NB4 (cell line): ENCODE measurements around the gene OR2F2.

Source experiments
- POLR2A ChIP-seq: IDR thresholded peaks from 2 replicates; pipeline ENCODE4 v1.6.1; 2011; ENCODE audit warnings: mild to moderate bottlenecking; ENCODE audit not compliant: insufficient read length; ENCODE audit errors: extremely low read depth
- TF ChIP-seq, protein P1 (sequence below): IDR thresholded peaks from one replicate; pipeline ENCODE4 v1.5.1; 2012; ENCODE audit warnings: low read depth, low read length
- TF ChIP-seq, protein P2 (sequence below): IDR thresholded peaks from 2 replicates; pipeline ENCODE4 v1.6.1; 2011; ENCODE audit warnings: low read depth, low read length

DNA sequence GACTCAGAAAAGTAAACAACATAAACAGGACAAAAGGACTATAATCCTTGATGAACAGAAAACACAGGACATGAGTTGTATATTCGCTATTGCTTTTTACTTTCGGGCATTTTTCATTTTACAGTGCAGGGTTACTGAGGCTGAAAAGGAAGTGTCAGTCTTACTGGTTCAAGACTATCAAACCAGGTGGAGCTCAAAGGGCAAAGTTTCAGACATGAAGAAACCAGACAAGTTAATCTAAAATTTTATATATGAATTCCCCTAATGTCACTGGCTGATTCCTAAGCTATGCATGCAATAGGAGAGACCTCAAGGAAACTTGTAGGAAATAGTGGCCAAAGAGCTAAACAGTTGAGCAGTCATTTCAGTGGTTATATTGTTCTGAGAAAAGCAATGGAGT lies 44.5 kb upstream of the OR2F2 start:
- TF ChIP-seq, protein P1, sequence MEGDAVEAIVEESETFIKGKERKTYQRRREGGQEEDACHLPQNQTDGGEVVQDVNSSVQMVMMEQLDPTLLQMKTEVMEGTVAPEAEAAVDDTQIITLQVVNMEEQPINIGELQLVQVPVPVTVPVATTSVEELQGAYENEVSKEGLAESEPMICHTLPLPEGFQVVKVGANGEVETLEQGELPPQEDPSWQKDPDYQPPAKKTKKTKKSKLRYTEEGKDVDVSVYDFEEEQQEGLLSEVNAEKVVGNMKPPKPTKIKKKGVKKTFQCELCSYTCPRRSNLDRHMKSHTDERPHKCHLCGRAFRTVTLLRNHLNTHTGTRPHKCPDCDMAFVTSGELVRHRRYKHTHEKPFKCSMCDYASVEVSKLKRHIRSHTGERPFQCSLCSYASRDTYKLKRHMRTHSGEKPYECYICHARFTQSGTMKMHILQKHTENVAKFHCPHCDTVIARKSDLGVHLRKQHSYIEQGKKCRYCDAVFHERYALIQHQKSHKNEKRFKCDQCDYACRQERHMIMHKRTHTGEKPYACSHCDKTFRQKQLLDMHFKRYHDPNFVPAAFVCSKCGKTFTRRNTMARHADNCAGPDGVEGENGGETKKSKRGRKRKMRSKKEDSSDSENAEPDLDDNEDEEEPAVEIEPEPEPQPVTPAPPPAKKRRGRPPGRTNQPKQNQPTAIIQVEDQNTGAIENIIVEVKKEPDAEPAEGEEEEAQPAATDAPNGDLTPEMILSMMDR: no peak
- TF ChIP-seq POLR2A: no peak
- TF ChIP-seq, protein P2, sequence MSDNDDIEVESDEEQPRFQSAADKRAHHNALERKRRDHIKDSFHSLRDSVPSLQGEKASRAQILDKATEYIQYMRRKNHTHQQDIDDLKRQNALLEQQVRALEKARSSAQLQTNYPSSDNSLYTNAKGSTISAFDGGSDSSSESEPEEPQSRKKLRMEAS: no peak
